PC-3 (cell line): ENCODE measurements around the gene PYGM.

ENCODE experiments used
- CTCF ChIP-seq: fragments of 300-600 bp; sonication (generic); conservative IDR thresholded peaks from 2 replicates; pipeline ENCODE4 v1.5.1; 2017; ENCODE audit warnings: antibody characterized with exemption, low read depth, mild to moderate bottlenecking, low read length
- EZH2phosphoT487 ChIP-seq: fragments of 300-600 bp; sonication (generic); IDR thresholded peaks from 2 replicates; pipeline ENCODE4 v1.6.1; 2018; ENCODE audit warnings: mild to moderate bottlenecking, antibody characterized with exemption, low read length, borderline replicate concordance

GRCh38 chr11:64735725-64736259 lies 24.0 kb downstream of the PYGM start:
- no peak for TF ChIP-seq CTCF
- TF ChIP-seq EZH2phosphoT487, result no peak
